Caco-2 (cell line): Measurements from ENCODE around the gene DAB1. TPM values are rescaled to one million over a fixed set of nuclear protein-coding genes. Genes with fewer than 3 reads are reported as not detected.

Experiments
- BruUV-seq: library from RNA; stranded (reverse); fragments of 400-500 nt; replicated peaks from 2 replicates; lab custom pipeline; 2021; lab: Mats Ljungman, UMichigan
- CTCF ChIA-PET: fragments of 300-600 bp; sonication (Branson Sonifier 250); formaldehyde crosslinking; loops from one replicate; lab custom pipeline; 2022; ENCODE audit warnings: antibody characterized with exemption; lab: Charles Lee
- POLR2A ChIA-PET: fragments of 300-600 bp; sonication (Branson Sonifier 250); formaldehyde crosslinking; loops from one replicate; lab custom pipeline; 2022; ENCODE audit warnings: antibody characterized with exemption; lab: Charles Lee
- DNase-seq, 2 experiments: peaks; one replicate each; pipeline versions ENCODE4 v3.0.0 to v3.0.0-alpha.2; 2020 to 2022
- H3K27me3 ChIP-seq: replicated peaks from 2 replicates; pipeline ENCODE4 v1.6.0; 2011; ENCODE audit warnings: low read length; ENCODE audit not compliant: control insufficient read depth, insufficient read depth
- H3K36me3 ChIP-seq: 2 replicates; pipeline ENCODE4 v1.5.1; 2011; ENCODE audit warnings: low read length; ENCODE audit not compliant: control insufficient read depth, insufficient read depth
- H3K4me1 ChIP-seq: fragments of 250-450 bp; sonication (Bioruptor Pico); 2 replicates; pipeline ENCODE4 v1.5.1; 2020; ENCODE audit warnings: mild to moderate bottlenecking
- H3K4me3 ChIP-seq: 2 replicates; pipeline ENCODE4 v1.5.1; 2011; ENCODE audit warnings: low read depth, mild to moderate bottlenecking, control low read depth, low read length
- H3K9me3 ChIP-seq: fragments of 250-450 bp; sonication (Bioruptor Pico); 2 replicates; pipeline ENCODE4 v1.5.1; 2020; ENCODE audit warnings: mild to moderate bottlenecking, moderate library complexity
- H3K27ac Mint-ChIP-seq: one replicate; pipeline ENCODE4 v1.8.0; 2022; ENCODE audit warnings: mixed read lengths; ENCODE audit not compliant: unreplicated experiment
- H3K27me3 Mint-ChIP-seq: one replicate; pipeline ENCODE4 v1.8.0; 2022; ENCODE audit warnings: mixed read lengths; ENCODE audit not compliant: insufficient read depth, unreplicated experiment
- H3K36me3 Mint-ChIP-seq: one replicate; pipeline ENCODE4 v1.8.0; 2022; ENCODE audit warnings: mild to moderate bottlenecking, mixed read lengths; ENCODE audit not compliant: insufficient read depth, unreplicated experiment
- H3K4me1 Mint-ChIP-seq: one replicate; pipeline ENCODE4 v1.8.0; 2022; ENCODE audit warnings: low read depth, mixed read lengths; ENCODE audit not compliant: unreplicated experiment
- H3K4me3 Mint-ChIP-seq: one replicate; pipeline ENCODE4 v1.8.0; 2022; ENCODE audit warnings: mild to moderate bottlenecking, moderate library complexity, mixed read lengths; ENCODE audit not compliant: unreplicated experiment
- H3K9me3 Mint-ChIP-seq: one replicate; pipeline ENCODE4 v1.8.0; 2022; ENCODE audit warnings: mixed read lengths; ENCODE audit not compliant: unreplicated experiment
- intact Hi-C: fragments of 100-400 bp; cut with micrococcal nuclease; formaldehyde crosslinking; loops from one replicate; pipeline ENCODE4 v1.10.0; 2022; ENCODE audit not compliant: unreplicated experiment
- total RNA-seq: library from RNA; stranded (reverse); gene quantifications from 2 replicates; pipeline ENCODE4 v1.2.3, GENCODE V29; 2022
- TF ChIP-seq, protein P1 (sequence below), 2 experiments: fragments of 200-600 bp in 1 of 2; IDR thresholded peaks; 1 replicate in 1 of 2; 2 replicates in 1 of 2; pipeline versions ENCODE4 v1.5.1 to v1.8.0; 2011 to 2022; ENCODE audit warnings: antibody characterized with exemption in 1 of 2, control low read depth in 1 of 2, inconsistent platforms in 1 of 2, low read depth in 1 of 2, low read length in 1 of 2, mild to moderate bottlenecking in 1 of 2, moderate library complexity in 1 of 2; ENCODE audit not compliant: insufficient read depth in 1 of 2, severe bottlenecking in 1 of 2, unreplicated experiment in 1 of 2

Gene DAB1
- total RNA-seq, 1 experiment from 2014 or later = 0.32 TPM

DNA sequence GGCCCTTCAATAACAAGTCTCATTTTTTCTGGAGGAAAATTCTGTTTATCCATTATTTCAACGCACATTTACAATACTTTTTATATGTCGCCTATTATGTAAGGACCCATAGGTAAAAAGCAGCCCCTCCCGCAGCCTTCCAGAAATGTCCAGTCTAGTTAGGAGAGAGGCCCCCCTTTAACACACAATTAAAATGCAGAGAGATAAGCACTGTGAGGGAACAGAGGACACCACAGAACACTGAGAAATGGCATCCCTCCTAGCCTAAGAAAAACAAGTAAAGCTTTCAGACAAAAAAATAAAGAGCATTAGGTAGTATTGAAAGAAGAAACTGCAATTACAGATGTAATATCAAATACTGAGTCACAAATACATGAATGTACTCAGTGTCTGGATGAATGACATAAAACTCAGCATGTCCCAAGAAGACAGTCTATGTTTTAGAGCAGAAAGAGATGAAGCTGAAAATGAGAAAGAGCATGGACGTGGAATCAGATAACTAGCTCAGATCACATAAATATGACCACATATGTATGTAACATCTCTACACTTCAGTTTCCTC lies 62.9 kb downstream of the DAB1 start:
- intact Hi-C loops = no loop called here
- H3K36me3 Mint-ChIP-seq = no peaks in the 10 kb centered on the region
- no TSS peak for BruUV-seq
- Histone ChIP-seq H3K4me3 (no peak overlapping the region), H3K9me3 (no peaks in the 10 kb centered on the region; the same call in 1 of the 2 replicates), H3K36me3 (no peaks in the 10 kb centered on the region), H3K27me3 (no peaks in the 10 kb centered on the region), H3K4me1 (no peaks in the 10 kb centered on the region)
- POLR2A ChIA-PET = no interaction called here
- H3K9me3 Mint-ChIP-seq = no peaks in the 10 kb centered on the region
- TF ChIP-seq, protein P1, sequence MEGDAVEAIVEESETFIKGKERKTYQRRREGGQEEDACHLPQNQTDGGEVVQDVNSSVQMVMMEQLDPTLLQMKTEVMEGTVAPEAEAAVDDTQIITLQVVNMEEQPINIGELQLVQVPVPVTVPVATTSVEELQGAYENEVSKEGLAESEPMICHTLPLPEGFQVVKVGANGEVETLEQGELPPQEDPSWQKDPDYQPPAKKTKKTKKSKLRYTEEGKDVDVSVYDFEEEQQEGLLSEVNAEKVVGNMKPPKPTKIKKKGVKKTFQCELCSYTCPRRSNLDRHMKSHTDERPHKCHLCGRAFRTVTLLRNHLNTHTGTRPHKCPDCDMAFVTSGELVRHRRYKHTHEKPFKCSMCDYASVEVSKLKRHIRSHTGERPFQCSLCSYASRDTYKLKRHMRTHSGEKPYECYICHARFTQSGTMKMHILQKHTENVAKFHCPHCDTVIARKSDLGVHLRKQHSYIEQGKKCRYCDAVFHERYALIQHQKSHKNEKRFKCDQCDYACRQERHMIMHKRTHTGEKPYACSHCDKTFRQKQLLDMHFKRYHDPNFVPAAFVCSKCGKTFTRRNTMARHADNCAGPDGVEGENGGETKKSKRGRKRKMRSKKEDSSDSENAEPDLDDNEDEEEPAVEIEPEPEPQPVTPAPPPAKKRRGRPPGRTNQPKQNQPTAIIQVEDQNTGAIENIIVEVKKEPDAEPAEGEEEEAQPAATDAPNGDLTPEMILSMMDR (IDR thresholded peaks at IDR 0.05; ENCODE audit: insufficient read depth in 1 of 2, low read depth in 1 of 2, low read length in 1 of 2, severe bottlenecking in 1 of 2, unreplicated experiment in 1 of 2) = no peak
- no peak for DNase-seq
- no peak overlapping the region for H3K4me3 Mint-ChIP-seq
- no peaks in the 10 kb centered on the region for H3K27me3 Mint-ChIP-seq
- CTCF ChIA-PET = no interaction called here
- H3K27ac Mint-ChIP-seq = no peak overlapping the region
- H3K4me1 Mint-ChIP-seq = no peaks in the 10 kb centered on the region

DNA sequence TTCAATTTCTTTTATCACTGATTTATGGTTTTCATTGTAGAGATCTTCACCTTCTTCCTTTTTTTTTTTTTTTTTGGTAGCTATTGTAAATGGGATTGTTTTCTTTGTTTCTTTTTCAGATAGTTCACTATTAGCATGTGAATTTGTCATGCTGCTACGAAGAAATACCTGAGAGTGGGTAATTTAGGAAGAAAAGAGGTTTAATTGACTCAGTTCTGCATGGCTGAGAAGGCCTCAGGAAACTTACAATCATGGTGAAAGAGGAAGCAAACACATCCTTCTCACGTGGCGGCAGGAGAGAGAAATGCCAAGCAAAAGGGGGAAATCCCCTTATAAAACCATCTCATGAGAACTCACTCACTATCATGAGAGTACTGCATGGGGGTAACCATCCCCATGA lies 66.4 kb downstream of the DAB1 start:
- no peak overlapping the region for H3K4me3 Mint-ChIP-seq
- Histone ChIP-seq H3K27me3 (no peaks in the 10 kb centered on the region), H3K36me3 (no peaks in the 10 kb centered on the region), H3K4me1 (no peaks in the 10 kb centered on the region), H3K4me3 (no peak overlapping the region), H3K9me3 (no peaks in the 10 kb centered on the region; the same call in 1 of the 2 replicates)
- no peaks in the 10 kb centered on the region for H3K36me3 Mint-ChIP-seq
- no peaks in the 10 kb centered on the region for H3K9me3 Mint-ChIP-seq
- CTCF ChIA-PET = no interaction called here
- H3K4me1 Mint-ChIP-seq = no peaks in the 10 kb centered on the region
- intact Hi-C loops = no loop called here
- DNase-seq = no peak
- TF ChIP-seq, protein P1 (IDR thresholded peaks at IDR 0.05; ENCODE audit: insufficient read depth in 1 of 2, low read depth in 1 of 2, low read length in 1 of 2, severe bottlenecking in 1 of 2, unreplicated experiment in 1 of 2) = no peak
- no peak overlapping the region for H3K27ac Mint-ChIP-seq
- no TSS peak for BruUV-seq
- H3K27me3 Mint-ChIP-seq = no peaks in the 10 kb centered on the region
- POLR2A ChIA-PET = no interaction called here

DNA sequence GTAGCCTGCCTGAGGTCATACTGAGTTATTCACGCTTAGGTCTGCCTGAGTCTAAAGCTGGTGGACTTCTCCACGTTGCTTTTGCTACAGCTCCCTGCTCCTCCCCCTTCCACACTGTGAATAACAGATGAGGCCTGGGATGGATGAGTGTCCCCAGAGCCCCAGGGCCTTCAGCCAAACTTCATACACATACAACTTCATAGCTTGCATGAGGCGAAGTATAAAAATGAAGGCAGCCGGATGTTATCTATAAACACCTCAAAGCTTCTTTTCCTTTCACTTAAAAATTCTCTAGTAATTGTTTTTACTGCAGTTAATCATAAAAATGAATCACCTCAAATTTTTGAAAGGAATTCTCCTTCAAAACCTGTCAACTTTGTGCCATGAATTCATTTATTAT lies 70.2 kb downstream of the DAB1 start:
- ChIA-PET CTCF (no interaction called here), POLR2A (no interaction called here)
- no peak for DNase-seq
- H3K27me3 ChIP-seq = no peaks in the 10 kb centered on the region
- no peaks in the 10 kb centered on the region for H3K36me3 ChIP-seq
- BruUV-seq = no TSS peak
- H3K4me3 ChIP-seq = no peak overlapping the region
- TF ChIP-seq, protein P1 (IDR thresholded peaks at IDR 0.05; ENCODE audit: insufficient read depth in 1 of 2, low read depth in 1 of 2, low read length in 1 of 2, severe bottlenecking in 1 of 2, unreplicated experiment in 1 of 2) = no peak
- Mint-ChIP-seq H3K36me3 (no peaks in the 10 kb centered on the region), H3K27ac (no peak overlapping the region), H3K4me3 (no peak overlapping the region), H3K27me3 (no peaks in the 10 kb centered on the region), H3K4me1 (no peaks in the 10 kb centered on the region), H3K9me3 (no peaks in the 10 kb centered on the region)
- no peaks in the 10 kb centered on the region; the same call in 1 of the 2 replicates for H3K9me3 ChIP-seq
- no peaks in the 10 kb centered on the region for H3K4me1 ChIP-seq
- intact Hi-C loops = no loop called here
